Transverse colon (tissue), 3 donors: ENCODE results near the gene PPP1R15A.

Source experiments
- POLR2A ChIP-seq: fragments of 450-650 bp; IDR thresholded peaks from one replicate; pipeline ENCODE4 v1.6.1; 2016; ENCODE audit warnings: antibody characterized with exemption, mild to moderate bottlenecking, moderate library complexity
- TF ChIP-seq, protein P1 (sequence below), 5 experiments: fragments of 200-600 bp in 3 of 5; fragments of 450-650 bp in 2 of 5; sonication (generic) in 3 of 5; IDR thresholded peaks; 1 replicate in 2 of 5; 2 replicates in 3 of 5; pipeline ENCODE4 v1.5.1; 2016 to 2017; ENCODE audit warnings: antibody characterized with exemption in 5 of 5, inconsistent platforms in 3 of 5, mild to moderate bottlenecking in 2 of 5, moderate library complexity in 1 of 5

DNA sequence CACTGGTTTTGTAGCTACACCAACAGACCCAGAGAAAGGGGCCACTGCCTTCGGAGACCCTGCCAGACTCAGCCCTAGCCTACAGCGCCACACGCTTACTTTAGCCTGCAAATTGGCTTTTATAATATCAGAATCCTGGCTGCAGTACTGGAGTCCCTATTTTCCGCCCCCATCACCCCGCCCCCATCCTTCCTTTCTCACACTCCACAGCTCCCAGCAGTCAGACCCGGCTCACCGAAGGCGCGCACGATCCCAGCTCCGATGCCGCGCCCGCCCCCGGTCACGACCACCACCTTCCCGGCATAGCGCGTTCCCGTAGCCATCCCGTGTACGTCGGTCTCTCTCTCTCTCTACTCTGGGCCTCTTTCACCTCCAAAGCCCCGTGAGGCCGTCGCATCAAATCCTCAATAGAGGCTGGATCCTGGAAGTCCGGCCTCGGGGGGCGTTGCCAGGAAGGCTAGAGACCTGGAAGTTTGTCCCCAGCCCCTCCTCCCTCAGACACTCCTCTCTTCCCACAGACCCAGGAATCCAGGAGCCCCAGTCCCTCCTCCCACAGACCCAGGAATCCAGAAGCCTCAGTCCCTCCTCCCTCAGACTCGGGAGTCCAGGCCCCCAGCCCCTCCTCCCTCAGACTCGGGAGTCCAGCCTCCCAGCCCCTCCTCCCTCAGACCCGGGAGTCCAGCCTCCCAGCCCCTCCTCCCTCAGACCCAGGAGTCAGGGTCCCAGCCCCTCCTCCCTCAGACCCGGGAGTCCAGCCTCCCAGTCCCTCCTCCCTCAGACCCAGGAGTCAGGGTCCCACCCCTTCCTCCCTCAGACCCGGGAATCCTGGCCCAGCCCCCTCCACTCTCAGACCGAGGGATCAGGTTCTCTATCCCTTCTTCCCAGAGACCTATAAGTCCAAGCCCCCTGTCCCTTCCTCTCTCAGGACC lies 35.9 kb upstream of the PPP1R15A start, which contains the start of gene HSD17B14:
- no peak for TF ChIP-seq POLR2A
- TF ChIP-seq, protein P1, sequence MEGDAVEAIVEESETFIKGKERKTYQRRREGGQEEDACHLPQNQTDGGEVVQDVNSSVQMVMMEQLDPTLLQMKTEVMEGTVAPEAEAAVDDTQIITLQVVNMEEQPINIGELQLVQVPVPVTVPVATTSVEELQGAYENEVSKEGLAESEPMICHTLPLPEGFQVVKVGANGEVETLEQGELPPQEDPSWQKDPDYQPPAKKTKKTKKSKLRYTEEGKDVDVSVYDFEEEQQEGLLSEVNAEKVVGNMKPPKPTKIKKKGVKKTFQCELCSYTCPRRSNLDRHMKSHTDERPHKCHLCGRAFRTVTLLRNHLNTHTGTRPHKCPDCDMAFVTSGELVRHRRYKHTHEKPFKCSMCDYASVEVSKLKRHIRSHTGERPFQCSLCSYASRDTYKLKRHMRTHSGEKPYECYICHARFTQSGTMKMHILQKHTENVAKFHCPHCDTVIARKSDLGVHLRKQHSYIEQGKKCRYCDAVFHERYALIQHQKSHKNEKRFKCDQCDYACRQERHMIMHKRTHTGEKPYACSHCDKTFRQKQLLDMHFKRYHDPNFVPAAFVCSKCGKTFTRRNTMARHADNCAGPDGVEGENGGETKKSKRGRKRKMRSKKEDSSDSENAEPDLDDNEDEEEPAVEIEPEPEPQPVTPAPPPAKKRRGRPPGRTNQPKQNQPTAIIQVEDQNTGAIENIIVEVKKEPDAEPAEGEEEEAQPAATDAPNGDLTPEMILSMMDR (IDR thresholded peaks at IDR 0.05), result peak in 2 of 5 experiments; percentile 11 to 37
